UCSD-AML1 (cell line): Measurements from ENCODE around the gene NCAPH2.

ENCODE experiments used
- DNase-seq: peaks from one replicate; lab custom pipeline; 2025; ENCODE audit not compliant: unreplicated experiment; lab: John Stamatoyannopoulos, UW

The NCAPH2 gene

GRCh38 chr22:50488886-50489285, 19.1 kb upstream of the NCAPH2 start:
- no peak for DNase-seq

- DNase-seq = no peak
Measured at GRCh38 chr22:50489363-50490243, 18.4 kb upstream of the NCAPH2 start.

- DNase-seq = peak; percentile 78
Measured at GRCh38 chr22:50490531-50491308, 17.3 kb upstream of the NCAPH2 start.

- DNase-seq = no peak
Measured at GRCh38 chr22:50497093-50497492, 10.9 kb upstream of the NCAPH2 start.

GRCh38 chr22:50498322-50498890, 9.6 kb upstream of the NCAPH2 start:
- peak; percentile 64 for DNase-seq

- DNase-seq = no peak
Measured at GRCh38 chr22:50500452-50500851, 7.6 kb upstream of the NCAPH2 start.

- DNase-seq = no peak
Measured at GRCh38 chr22:50502096-50502495, 5.9 kb upstream of the NCAPH2 start.

- no peak for DNase-seq
Measured at GRCh38 chr22:50502628-50503474, 5.2 kb upstream of the NCAPH2 start.

- no peak for DNase-seq
Measured at GRCh38 chr22:50503475-50504145, 4.4 kb upstream of the NCAPH2 start.

GRCh38 chr22:50504369-50505211, 3.4 kb upstream of the NCAPH2 start:
- DNase-seq = no peak

GRCh38 chr22:50505276-50505775, 2.7 kb upstream of the NCAPH2 start:
- DNase-seq = no peak

GRCh38 chr22:50505776-50506610, 2.0 kb upstream of the NCAPH2 start:
- DNase-seq = no peak

GRCh38 chr22:50506611-50507420, 1.2 kb upstream of the NCAPH2 start:
- no peak for DNase-seq

- no peak for DNase-seq
Measured at GRCh38 chr22:50507421-50507990, 518 bp upstream of the NCAPH2 start, which contains the start of gene LMF2. Gene LMF2 (minus strand): TSS chr22:50507702. CDS start chr22:50507675, 27 bp downstream.

GRCh38 chr22:50508897-50509296, 873 bp downstream of the NCAPH2 start:
- no peak for DNase-seq

GRCh38 chr22:50513175-50513574, 5.2 kb downstream of the NCAPH2 start:
- DNase-seq = no peak

GRCh38 chr22:50516068-50516467, 8.0 kb downstream of the NCAPH2 start:
- no peak for DNase-seq
